ENCODE results near the gene CCL13. TPM values are rescaled to one million over a fixed set of nuclear protein-coding genes. Genes with fewer than 3 reads are reported as not detected.

Gene CCL13
- total and polyA plus RNA-seq, 4 donors: 0.12 to 0.84 TPM; not detected in 2

DNA sequence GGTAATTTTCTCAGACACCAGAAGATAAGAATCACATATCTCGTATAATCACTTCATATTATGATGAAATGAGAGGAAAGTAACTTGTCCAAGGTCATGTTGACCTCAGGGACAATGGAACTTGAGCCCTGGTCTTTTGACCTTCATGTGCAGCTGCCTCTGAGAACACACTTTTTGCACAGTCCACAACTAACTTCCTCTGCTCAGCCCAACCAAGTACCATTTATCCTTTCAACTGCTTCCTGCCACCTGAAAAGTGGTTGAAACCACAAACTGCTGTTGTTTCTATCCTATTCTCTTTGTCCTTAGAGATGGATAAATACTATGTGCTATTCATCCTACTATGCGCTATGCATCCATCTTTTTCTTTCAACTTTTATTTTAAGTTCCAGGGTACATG is 9.1 kb downstream of the CCL13 start:
- no peak overlapping the region for H3K27ac ChIP-seq (ENCODE audit: low read depth in 1 of 2, low read length in 2 of 2)
- no peaks in the 10 kb centered on the region for H3K9me3 ChIP-seq (ENCODE audit: control insufficient read depth in 4 of 4, low read length in 3 of 4)
- peaks cover 0 to 2% (median 0%) of the 10 kb centered on the region in 4 donors for H3K27me3 ChIP-seq (ENCODE audit: control insufficient read depth in 4 of 4, insufficient read depth in 4 of 4, low read length in 3 of 4)
- no peak for TF ChIP-seq SP1 (IDR thresholded peaks at IDR 0.05)
- peak; percentile 12 to 18 for TF ChIP-seq HNF4A (conservative IDR thresholded peaks at IDR 0.05)
- no peak overlapping the region for H3K4me3 ChIP-seq (ENCODE audit: low read depth in 1 of 3, low read length in 3 of 3)
- no peak overlapping the region for H3K9ac ChIP-seq (ENCODE audit: low read depth in 1 of 2, low read length in 2 of 2)
- no peak for DNase-seq (ENCODE audit: low spot score)
- H3K4me1 ChIP-seq (ENCODE audit: control insufficient read depth in 4 of 4, insufficient read depth in 4 of 4, low read length in 3 of 4): peaks cover 7 to 20% (median 18%) of the 10 kb centered on the region in 4 donors
- H3K36me3 ChIP-seq (ENCODE audit: control insufficient read depth in 4 of 4, insufficient read depth in 3 of 4, low read depth in 1 of 4, low read length in 3 of 4): no peaks in the 10 kb centered on the region
- WGBS: 57% methylated on average over 2 of the region's 2 CpGs

DNA sequence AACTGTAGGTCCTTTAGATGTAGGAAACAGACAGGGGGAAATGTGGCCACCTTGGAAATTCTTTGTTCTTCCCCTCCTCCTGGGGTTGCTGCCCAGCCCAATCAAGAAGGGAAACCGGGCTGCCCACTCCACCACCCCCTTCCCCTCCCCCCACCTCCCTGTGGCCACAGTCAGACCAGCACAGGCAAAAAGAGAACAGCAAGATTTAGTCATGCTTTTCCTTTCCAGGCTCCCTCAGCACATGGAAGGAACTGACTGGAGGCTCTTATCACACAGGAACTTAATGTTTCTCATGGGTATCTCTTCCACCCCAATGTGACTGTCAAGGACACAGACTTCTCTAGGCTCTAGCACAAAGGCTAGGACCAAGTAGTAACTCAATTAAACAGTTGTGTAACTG is 9.7 kb downstream of the CCL13 start:
- WGBS: 32% methylated on average over 1 of the region's 1 CpG
- H3K27ac ChIP-seq (ENCODE audit: low read depth in 1 of 2, low read length in 2 of 2): no peak overlapping the region
- no peak for TF ChIP-seq HNF4A (conservative IDR thresholded peaks at IDR 0.05)
- TF ChIP-seq FOXA2 (IDR thresholded peaks at IDR 0.05): no peak
- TF ChIP-seq, protein P1, sequence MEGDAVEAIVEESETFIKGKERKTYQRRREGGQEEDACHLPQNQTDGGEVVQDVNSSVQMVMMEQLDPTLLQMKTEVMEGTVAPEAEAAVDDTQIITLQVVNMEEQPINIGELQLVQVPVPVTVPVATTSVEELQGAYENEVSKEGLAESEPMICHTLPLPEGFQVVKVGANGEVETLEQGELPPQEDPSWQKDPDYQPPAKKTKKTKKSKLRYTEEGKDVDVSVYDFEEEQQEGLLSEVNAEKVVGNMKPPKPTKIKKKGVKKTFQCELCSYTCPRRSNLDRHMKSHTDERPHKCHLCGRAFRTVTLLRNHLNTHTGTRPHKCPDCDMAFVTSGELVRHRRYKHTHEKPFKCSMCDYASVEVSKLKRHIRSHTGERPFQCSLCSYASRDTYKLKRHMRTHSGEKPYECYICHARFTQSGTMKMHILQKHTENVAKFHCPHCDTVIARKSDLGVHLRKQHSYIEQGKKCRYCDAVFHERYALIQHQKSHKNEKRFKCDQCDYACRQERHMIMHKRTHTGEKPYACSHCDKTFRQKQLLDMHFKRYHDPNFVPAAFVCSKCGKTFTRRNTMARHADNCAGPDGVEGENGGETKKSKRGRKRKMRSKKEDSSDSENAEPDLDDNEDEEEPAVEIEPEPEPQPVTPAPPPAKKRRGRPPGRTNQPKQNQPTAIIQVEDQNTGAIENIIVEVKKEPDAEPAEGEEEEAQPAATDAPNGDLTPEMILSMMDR (IDR thresholded peaks at IDR 0.05; ENCODE audit: low read depth, low read length, missing input control): no peak
- TF ChIP-seq NR2F2 (IDR thresholded peaks at IDR 0.05): no peak
- no peak for TF ChIP-seq GABPA (IDR thresholded peaks at IDR 0.05 in 1 of 2, conservative IDR thresholded peaks at IDR 0.05 in 1 of 2)
- TF ChIP-seq HNF4G (IDR thresholded peaks at IDR 0.05): no peak
- no peak for TF ChIP-seq EGR1 (IDR thresholded peaks at IDR 0.05; ENCODE audit: low read depth in 2 of 2)
- TF ChIP-seq FOXA1 (IDR thresholded peaks at IDR 0.05): no peak
- TF ChIP-seq, protein P2, sequence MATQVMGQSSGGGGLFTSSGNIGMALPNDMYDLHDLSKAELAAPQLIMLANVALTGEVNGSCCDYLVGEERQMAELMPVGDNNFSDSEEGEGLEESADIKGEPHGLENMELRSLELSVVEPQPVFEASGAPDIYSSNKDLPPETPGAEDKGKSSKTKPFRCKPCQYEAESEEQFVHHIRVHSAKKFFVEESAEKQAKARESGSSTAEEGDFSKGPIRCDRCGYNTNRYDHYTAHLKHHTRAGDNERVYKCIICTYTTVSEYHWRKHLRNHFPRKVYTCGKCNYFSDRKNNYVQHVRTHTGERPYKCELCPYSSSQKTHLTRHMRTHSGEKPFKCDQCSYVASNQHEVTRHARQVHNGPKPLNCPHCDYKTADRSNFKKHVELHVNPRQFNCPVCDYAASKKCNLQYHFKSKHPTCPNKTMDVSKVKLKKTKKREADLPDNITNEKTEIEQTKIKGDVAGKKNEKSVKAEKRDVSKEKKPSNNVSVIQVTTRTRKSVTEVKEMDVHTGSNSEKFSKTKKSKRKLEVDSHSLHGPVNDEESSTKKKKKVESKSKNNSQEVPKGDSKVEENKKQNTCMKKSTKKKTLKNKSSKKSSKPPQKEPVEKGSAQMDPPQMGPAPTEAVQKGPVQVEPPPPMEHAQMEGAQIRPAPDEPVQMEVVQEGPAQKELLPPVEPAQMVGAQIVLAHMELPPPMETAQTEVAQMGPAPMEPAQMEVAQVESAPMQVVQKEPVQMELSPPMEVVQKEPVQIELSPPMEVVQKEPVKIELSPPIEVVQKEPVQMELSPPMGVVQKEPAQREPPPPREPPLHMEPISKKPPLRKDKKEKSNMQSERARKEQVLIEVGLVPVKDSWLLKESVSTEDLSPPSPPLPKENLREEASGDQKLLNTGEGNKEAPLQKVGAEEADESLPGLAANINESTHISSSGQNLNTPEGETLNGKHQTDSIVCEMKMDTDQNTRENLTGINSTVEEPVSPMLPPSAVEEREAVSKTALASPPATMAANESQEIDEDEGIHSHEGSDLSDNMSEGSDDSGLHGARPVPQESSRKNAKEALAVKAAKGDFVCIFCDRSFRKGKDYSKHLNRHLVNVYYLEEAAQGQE (IDR thresholded peaks at IDR 0.05): no peak
- TF ChIP-seq SP1 (IDR thresholded peaks at IDR 0.05): no peak
- TF ChIP-seq TAF1 (conservative IDR thresholded peaks at IDR 0.05): no peak
- TF ChIP-seq YY1 (IDR thresholded peaks at IDR 0.05): no peak
- TF ChIP-seq, protein P3, sequence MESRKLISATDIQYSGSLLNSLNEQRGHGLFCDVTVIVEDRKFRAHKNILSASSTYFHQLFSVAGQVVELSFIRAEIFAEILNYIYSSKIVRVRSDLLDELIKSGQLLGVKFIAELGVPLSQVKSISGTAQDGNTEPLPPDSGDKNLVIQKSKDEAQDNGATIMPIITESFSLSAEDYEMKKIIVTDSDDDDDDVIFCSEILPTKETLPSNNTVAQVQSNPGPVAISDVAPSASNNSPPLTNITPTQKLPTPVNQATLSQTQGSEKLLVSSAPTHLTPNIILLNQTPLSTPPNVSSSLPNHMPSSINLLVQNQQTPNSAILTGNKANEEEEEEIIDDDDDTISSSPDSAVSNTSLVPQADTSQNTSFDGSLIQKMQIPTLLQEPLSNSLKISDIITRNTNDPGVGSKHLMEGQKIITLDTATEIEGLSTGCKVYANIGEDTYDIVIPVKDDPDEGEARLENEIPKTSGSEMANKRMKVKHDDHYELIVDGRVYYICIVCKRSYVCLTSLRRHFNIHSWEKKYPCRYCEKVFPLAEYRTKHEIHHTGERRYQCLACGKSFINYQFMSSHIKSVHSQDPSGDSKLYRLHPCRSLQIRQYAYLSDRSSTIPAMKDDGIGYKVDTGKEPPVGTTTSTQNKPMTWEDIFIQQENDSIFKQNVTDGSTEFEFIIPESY (IDR thresholded peaks at IDR 0.05): no peak
- no peak for TF ChIP-seq RXRA (IDR thresholded peaks at IDR 0.05)
- TF ChIP-seq, protein P4, sequence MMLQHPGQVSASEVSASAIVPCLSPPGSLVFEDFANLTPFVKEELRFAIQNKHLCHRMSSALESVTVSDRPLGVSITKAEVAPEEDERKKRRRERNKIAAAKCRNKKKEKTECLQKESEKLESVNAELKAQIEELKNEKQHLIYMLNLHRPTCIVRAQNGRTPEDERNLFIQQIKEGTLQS (IDR thresholded peaks at IDR 0.05): no peak
- no peak for TF ChIP-seq JUND (IDR thresholded peaks at IDR 0.05)
- TF ChIP-seq, protein P5, sequence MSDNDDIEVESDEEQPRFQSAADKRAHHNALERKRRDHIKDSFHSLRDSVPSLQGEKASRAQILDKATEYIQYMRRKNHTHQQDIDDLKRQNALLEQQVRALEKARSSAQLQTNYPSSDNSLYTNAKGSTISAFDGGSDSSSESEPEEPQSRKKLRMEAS (IDR thresholded peaks at IDR 0.05): no peak
- TF ChIP-seq RAD21 (IDR thresholded peaks at IDR 0.05): no peak

More for the DNA sequence above, 9.7 kb downstream of the CCL13 start:
- no peak overlapping the region for H3K4me3 ChIP-seq (ENCODE audit: low read depth in 1 of 3, low read length in 3 of 3)
- H3K9me3 ChIP-seq (ENCODE audit: control insufficient read depth in 4 of 4, low read length in 3 of 4): no peaks in the 10 kb centered on the region
- H3K9ac ChIP-seq (ENCODE audit: low read depth in 1 of 2, low read length in 2 of 2): no peak overlapping the region
- no peak for DNase-seq (ENCODE audit: low spot score)
- H3K36me3 ChIP-seq (ENCODE audit: control insufficient read depth in 4 of 4, insufficient read depth in 3 of 4, low read depth in 1 of 4, low read length in 3 of 4): no peaks in the 10 kb centered on the region
- peaks cover 0 to 2% (median 0%) of the 10 kb centered on the region in 4 donors for H3K27me3 ChIP-seq (ENCODE audit: control insufficient read depth in 4 of 4, insufficient read depth in 4 of 4, low read length in 3 of 4)
- peaks cover 7 to 20% (median 18%) of the 10 kb centered on the region in 4 donors for H3K4me1 ChIP-seq (ENCODE audit: control insufficient read depth in 4 of 4, insufficient read depth in 4 of 4, low read length in 3 of 4)
